ENCODE data around the gene DNAH2.

DNAH2 gene

DNA sequence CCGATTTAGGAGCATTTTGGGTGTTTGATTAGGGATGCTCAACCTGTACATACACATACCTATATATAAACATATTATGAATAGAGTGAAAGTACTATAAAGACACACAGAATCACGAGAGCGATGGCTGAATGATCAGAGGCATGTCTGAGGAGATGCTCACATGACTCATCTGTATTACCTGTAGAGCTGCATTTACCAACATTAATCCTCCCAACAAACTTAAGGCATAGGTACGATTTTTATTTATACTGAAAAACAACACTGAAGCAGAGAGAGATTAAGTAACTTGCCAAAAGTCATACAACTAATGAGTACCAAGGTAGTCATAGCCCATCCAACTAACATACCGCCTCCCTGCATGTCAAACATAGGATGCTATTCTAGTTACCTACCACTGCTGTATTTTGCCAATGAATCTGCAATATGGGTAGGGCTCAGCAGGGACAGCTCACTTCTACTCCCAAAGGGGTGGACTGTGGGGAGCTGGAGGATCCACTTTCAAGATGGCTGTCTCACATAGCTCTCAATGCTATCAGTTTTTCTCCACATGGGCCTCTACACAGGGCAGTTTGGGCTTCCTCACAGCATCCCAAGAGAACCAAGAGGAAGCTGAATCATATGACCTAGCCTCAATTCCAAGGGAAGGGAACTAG lies 147.6 kb downstream of the DNAH2 start:
- in situ Hi-C loops (cut with MboI; ENCODE audit: low sequenced_read_pairs) = no loop called here

DNA sequence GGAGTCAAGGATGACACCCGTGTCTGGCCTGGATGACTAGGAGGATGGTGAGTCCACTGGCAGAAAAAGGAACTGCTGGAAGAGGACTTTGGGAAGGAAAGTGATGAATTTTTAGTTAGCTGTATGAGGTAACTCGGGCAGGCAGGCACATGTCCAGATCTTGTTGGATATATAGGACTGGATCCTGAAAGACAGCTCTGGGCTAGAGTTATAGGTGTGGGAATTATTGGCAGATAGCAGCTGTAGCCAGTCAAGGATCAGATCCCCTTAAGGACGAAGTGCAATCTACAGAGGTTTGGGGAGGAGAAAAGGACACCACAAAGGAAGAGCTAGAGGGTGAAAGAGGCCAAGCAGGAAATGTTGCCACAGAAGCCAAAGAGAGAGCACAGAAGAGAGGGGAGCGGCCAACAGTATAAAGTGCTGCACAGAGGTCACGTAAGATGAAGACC lies 150.4 kb downstream of the DNAH2 start:
- in situ Hi-C loops (cut with MboI; ENCODE audit: low sequenced_read_pairs) = no loop called here

DNA sequence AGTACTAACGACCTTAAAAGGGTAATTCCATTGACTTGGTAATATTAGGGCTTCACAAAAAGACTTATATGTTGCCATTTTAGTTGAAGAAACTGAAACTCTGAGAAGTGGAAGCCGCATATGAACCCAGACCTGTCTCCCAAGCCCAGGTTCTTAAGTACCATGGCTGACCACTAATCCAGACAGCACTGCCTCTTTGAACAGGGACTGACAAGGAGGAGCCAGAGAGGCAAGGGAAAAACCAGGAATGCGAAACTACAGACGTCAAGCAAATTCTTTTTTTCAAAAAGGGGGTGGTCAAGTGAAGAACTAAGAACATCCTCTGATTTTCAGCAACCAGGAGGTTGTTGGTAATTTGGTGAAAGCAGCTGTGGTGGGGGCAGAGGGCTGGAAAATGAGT lies 155.5 kb downstream of the DNAH2 start:
- in situ Hi-C loops (cut with MboI; ENCODE audit: low sequenced_read_pairs) = no loop called here

DNA sequence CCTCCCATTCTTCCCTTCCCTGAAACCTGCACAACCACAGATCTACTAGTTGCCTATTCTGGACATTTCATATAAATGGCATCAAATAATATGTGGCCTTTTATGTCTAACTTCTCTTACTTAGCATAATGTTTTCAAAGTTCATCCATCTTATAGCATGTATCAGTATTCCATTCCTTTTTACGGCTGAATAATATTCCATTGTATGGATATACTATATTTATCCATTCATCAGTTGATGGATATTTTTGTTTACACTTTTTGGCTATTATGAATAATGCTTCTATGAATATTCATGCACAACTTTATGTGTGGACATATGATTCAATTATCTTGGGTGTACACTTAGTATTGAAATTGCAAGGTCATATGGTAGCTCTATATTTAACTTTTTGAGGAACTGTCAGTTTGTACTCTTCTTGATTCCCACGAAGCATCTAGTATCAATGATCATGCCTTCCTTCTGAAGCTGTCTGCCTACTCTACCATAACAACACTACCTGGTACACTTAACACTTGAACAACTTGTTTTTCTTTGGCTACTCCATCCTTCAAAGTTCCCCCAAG lies 158.3 kb downstream of the DNAH2 start:
- in situ Hi-C loops (cut with MboI; ENCODE audit: low sequenced_read_pairs) = no loop called here

DNA sequence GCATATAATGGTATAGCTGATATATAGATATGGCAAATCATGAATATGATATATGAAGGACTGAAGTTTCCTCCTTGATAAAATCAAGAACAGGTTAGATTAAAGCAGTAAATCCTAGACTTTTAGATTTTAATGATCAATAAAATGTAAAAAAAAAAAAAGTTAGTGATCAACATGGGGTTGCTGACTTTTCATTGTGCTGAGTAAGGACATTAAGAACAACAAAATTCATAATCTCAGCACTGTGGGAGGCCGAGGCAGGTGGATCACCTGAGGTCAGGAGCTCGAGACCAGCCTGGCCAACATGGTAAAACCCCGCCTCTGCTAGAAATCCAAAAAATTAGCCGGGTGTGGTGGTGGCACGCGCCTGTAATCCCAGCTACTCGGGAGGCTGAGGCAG lies 160.7 kb downstream of the DNAH2 start:
- in situ Hi-C loops (cut with MboI; ENCODE audit: low sequenced_read_pairs) = no loop called here

DNA sequence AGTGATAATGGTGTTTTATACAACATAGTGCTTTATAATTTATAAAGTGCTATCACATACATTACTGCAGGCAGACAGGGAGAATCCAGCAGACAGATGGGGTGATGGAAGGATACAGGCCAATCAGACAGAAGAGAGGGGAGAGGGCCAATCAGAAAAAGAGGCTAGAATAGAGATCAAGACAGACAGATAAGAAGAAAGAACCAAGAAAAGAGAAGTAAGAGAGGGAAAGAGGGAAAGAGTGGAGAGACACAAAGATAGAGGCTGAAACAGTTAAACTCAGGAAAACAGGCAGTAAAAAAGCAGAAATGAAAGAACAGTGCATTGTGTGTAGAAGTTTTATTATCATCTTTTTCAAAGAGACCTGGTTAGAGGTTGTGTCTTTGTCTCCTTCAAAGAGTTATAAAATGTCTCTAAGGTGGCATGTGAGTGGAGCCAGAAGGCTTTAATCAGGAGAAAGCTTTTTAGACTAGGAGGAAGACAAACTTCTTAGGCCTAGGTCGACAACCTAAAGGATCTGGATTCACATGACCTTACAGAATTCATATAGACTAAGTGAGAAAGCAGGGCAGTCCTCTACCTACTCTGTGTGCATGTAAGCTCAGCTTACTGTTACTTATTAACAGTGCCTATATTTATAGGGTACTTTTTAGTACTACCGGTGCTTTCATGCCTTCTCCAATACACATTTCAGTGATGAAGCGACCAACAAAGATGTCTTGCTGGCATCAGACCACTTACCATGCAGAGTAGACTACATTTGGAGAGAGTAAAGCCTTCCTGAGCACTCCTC lies 162.7 kb downstream of the DNAH2 start:
- in situ Hi-C loops (cut with MboI; ENCODE audit: low sequenced_read_pairs) = no loop called here

DNA sequence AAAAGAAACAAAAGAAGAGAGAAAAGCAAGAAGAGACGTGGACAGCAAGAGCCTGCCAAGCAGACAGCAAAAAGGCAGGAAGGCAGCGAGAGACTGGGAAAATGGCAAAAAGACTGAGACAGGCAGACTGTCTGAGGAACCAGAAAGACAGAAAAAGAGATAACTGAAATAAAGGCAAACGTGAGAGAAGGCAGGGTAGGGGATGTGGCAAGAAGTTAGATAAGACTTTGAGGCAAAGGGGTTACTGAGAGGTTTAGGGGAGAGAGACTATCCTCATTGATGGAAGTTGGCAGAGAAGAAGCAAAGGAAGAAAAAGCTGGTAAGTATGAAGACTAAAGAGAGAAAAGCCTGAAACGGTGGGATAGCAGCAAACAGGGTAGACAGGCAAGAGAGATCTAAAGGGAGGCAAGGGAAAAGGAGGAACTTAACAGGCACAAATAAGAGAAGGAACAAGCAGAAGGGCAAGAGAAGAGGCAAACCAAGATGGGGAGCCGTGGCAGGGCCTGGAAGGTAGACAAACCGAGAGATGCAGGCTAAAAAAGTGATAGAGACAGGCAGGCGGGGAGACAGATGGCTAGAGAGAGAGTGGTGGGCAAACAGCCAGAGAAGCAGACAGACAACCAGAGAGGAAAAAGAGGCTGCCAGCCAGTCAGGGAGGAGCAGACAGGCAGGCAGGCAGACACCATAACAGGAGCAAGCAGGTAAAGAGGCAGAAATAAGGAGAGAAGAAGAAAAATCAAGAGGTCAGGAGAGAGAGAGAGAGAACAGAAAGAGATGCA lies 163.9 kb downstream of the DNAH2 start:
- in situ Hi-C loops (cut with MboI; ENCODE audit: low sequenced_read_pairs) = no loop called here

DNA sequence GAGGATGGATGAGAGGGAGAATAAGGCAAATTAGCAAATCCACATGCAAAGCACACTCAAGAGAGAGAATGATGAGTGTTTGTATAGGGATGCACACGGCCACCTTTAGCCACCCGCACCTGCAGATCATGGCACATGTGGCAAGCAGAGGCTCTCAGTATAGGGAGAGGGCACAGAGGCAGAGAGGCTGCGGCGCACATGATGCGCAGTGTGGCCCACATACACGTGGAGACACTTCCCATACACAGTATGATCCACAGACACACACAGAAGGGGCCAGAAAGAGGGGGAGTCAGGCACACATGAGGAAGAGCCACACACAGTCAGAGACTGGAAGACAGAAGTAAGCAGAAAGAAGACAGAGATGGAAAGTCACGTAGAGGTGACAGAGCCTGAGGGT lies 164.5 kb downstream of the DNAH2 start:
- in situ Hi-C loops (cut with MboI; ENCODE audit: low sequenced_read_pairs) = no loop called here

DNA sequence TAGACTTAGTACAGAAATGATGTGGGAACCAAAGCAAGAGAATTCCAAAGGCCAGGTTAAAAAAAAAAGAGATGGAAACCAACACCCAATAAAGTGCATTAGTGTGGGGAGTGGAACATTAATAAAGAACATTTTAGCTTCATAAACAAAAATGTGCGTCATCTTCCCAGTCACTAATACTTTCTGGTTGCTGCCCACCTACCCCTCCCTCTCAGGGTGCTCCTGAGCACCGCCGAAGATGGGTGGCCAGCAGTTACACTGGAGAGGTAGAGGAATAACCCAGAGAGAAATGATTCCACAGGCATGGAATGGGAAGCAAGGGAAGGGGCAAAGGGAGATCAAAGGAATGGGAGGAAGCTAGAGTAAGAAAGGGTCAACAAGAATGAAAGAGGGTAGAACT lies 165.1 kb downstream of the DNAH2 start:
- in situ Hi-C loops (cut with MboI; ENCODE audit: low sequenced_read_pairs) = no loop called here
